SK-N-SH (cell line): ENCODE measurements around the gene NAPB. TPM values are rescaled to one million over a fixed set of nuclear protein-coding genes. Genes with fewer than 3 reads are reported as not detected.

Experiments
- CTCF ChIA-PET: fragments of 300-600, 350-600 bp; formaldehyde crosslinking; extraction: SDS; loops from one replicate; lab custom pipeline; 2021; lab: Yijun Ruan, JAX
- POLR2A ChIA-PET: fragments of 350-600 bp; sonication (Branson Sonifier 250); formaldehyde crosslinking; extraction: SDS; loops from one replicate; lab custom pipeline; 2020; ENCODE audit warnings: antibody characterized with exemption, inconsistent platforms; lab: Yijun Ruan, JAX
- DNase-seq: peaks from one replicate; pipeline ENCODE4 v3.0.0; 2012
- H2AFZ ChIP-seq: fragments of 200-600 bp; sonication (generic); 2 replicates; pipeline ENCODE4 v1.8.1; 2016; ENCODE audit warnings: antibody characterized with exemption, mild to moderate bottlenecking, low read depth
- H3F3A ChIP-seq: fragments of 200-600 bp; sonication (generic); replicated peaks from 2 replicates; pipeline ENCODE3; 2016; ENCODE audit warnings: antibody characterized with exemption, mild to moderate bottlenecking; ENCODE audit not compliant: insufficient read depth
- H3K27ac ChIP-seq, 2 experiments: fragments of 200-500 bp in 1 of 2; fragments of 200-600 bp in 1 of 2; sonication (Bioruptor generic) in 1 of 2; sonication (generic), shearing (Covaris generic) in 1 of 2; 2 replicates each; pipeline versions ENCODE4 v1.5.1 to v1.6.1; 2014 to 2016; ENCODE audit warnings: low read depth in 2 of 2, inconsistent platforms in 1 of 2, low read length in 1 of 2, mild to moderate bottlenecking in 1 of 2, mixed read lengths in 1 of 2
- H3K27me3 ChIP-seq: fragments of 200-600 bp; sonication (generic), shearing (Covaris generic); 2 replicates; pipeline ENCODE4 v1.6.1; 2016; ENCODE audit warnings: mixed run types; ENCODE audit not compliant: insufficient read depth
- H3K36me3 ChIP-seq, 2 experiments: fragments of 200-500 bp in 1 of 2; fragments of 200-600 bp in 1 of 2; sonication (Bioruptor generic) in 1 of 2; sonication (generic) in 1 of 2; replicated peaks in 1 of 2; 2 replicates each; pipeline versions ENCODE3 to v1.5.1; 2014 to 2016; ENCODE audit warnings: low read length in 1 of 2, mild to moderate bottlenecking in 1 of 2; ENCODE audit not compliant: insufficient read depth in 2 of 2, control insufficient read depth in 1 of 2
- H3K4me1 ChIP-seq, 2 experiments: fragments of 200-500 bp in 1 of 2; fragments of 200-600 bp in 1 of 2; sonication (Bioruptor generic) in 1 of 2; sonication (generic), shearing (Covaris generic) in 1 of 2; 2 replicates each; pipeline versions ENCODE4 v1.5.1 to v1.6.1; 2014 to 2016; ENCODE audit warnings: low read depth in 1 of 2, low read length in 1 of 2, mixed run types in 1 of 2; ENCODE audit not compliant: insufficient read depth in 2 of 2, control insufficient read depth in 1 of 2
- H3K4me2 ChIP-seq: fragments of 200-600 bp; sonication (generic), shearing (Covaris generic); 2 replicates; pipeline ENCODE4 v1.6.1; 2017; ENCODE audit warnings: mixed run types
- H3K4me3 ChIP-seq, 2 experiments: fragments of 200-500 bp in 1 of 2; fragments of 200-600 bp in 1 of 2; sonication (Bioruptor generic) in 1 of 2; sonication (generic), shearing (Covaris generic) in 1 of 2; 2 replicates each; pipeline versions ENCODE4 v1.5.1 to v1.8.1; 2014 to 2016; ENCODE audit warnings: low read depth in 2 of 2, inconsistent platforms in 1 of 2, low read length in 1 of 2, mild to moderate bottlenecking in 1 of 2, mixed read lengths in 1 of 2, moderate library complexity in 1 of 2
- H3K79me2 ChIP-seq: fragments of 200-600 bp; sonication (generic); 2 replicates; pipeline ENCODE4 v1.8.1; 2017; ENCODE audit warnings: mild to moderate bottlenecking; ENCODE audit not compliant: insufficient read depth
- H3K9ac ChIP-seq: fragments of 200-600 bp; sonication (generic); 2 replicates; pipeline ENCODE4 v1.6.1; 2017; ENCODE audit warnings: mixed run types
- H3K9me2 ChIP-seq: fragments of 200-600 bp; sonication (generic); 2 replicates; pipeline ENCODE4 v1.6.1; 2017; ENCODE audit warnings: mixed run types
- H3K9me3 ChIP-seq: fragments of 200-600 bp; sonication (generic); 2 replicates; pipeline ENCODE4 v1.6.1; 2017; ENCODE audit warnings: mixed run types, mild to moderate bottlenecking, moderate library complexity
- H4K20me1 ChIP-seq: fragments of 200-600 bp; sonication (generic); 2 replicates; pipeline ENCODE4 v1.6.1; 2017; ENCODE audit warnings: mild to moderate bottlenecking, mixed run types; ENCODE audit not compliant: insufficient read depth
- CTCF ChIP-seq: fragments of 200-600 bp; sonication (generic); IDR thresholded peaks from 2 replicates; pipeline ENCODE4 v1.6.1; 2017; ENCODE audit warnings: antibody characterized with exemption, mild to moderate bottlenecking, moderate library complexity
- ELF1 ChIP-seq: IDR thresholded peaks from 2 replicates; pipeline ENCODE4 v1.4.0; 2012
- EP300 ChIP-seq, 2 experiments: IDR thresholded peaks; 2 replicates each; pipeline versions ENCODE4 v1.4.0 to v1.6.1; 2012; ENCODE audit warnings: borderline replicate concordance in 1 of 2, low read depth in 1 of 2, low read length in 1 of 2
- EZH2phosphoT487 ChIP-seq: fragments of 200-600 bp; sonication (generic); IDR thresholded peaks from 2 replicates; pipeline ENCODE4 v1.6.1; 2017; ENCODE audit warnings: low read depth, mixed run types, mild to moderate bottlenecking, antibody characterized with exemption, moderate library complexity, borderline replicate concordance
- FOSL2 ChIP-seq: IDR thresholded peaks from 2 replicates; pipeline ENCODE4 v1.4.0; 2012; ENCODE audit warnings: low read depth, mild to moderate bottlenecking, moderate library complexity, borderline replicate concordance
- FOXJ3 ChIP-seq: sonication (generic); formaldehyde crosslinking; IDR thresholded peaks from 2 replicates; pipeline ENCODE4 v1.5.1; 2020; ENCODE audit warnings: mild to moderate bottlenecking, missing genetic modification reagents
- FOXM1 ChIP-seq: IDR thresholded peaks from 2 replicates; pipeline ENCODE4 v1.4.0; 2012; ENCODE audit warnings: low read depth, mild to moderate bottlenecking
- GABPA ChIP-seq: IDR thresholded peaks from 2 replicates; pipeline ENCODE4 v1.4.0; 2012; ENCODE audit warnings: low read depth, mild to moderate bottlenecking
- IRF3 ChIP-seq: fragments of 150-350 bp; IDR thresholded peaks from 2 replicates; pipeline ENCODE4 v1.6.1; 2016; ENCODE audit warnings: mild to moderate bottlenecking, low read depth, low read length
- JUND ChIP-seq: IDR thresholded peaks from 2 replicates; pipeline ENCODE4 v1.4.0; 2012
- MXI1 ChIP-seq: IDR thresholded peaks from 2 replicates; pipeline ENCODE4 v1.6.1; 2012; ENCODE audit warnings: mild to moderate bottlenecking, low read depth, low read length, improper control_type of control experiment
- RAD21 ChIP-seq: IDR thresholded peaks from 2 replicates; pipeline ENCODE4 v1.6.1; 2012; ENCODE audit warnings: mild to moderate bottlenecking, low read length
- RXRA ChIP-seq: IDR thresholded peaks from 2 replicates; pipeline ENCODE4 v1.4.0; 2012; ENCODE audit warnings: low read depth, mild to moderate bottlenecking, borderline replicate concordance
- SIN3A ChIP-seq: IDR thresholded peaks from 2 replicates; pipeline ENCODE4 v1.6.1; 2012; ENCODE audit warnings: low read depth, mild to moderate bottlenecking, low read length, moderate library complexity, borderline replicate concordance
- TAF1 ChIP-seq: IDR thresholded peaks from 2 replicates; pipeline ENCODE4 v1.6.1; 2012; ENCODE audit warnings: low read depth, mild to moderate bottlenecking, low read length, moderate library complexity, borderline replicate concordance
- TEAD4 ChIP-seq: IDR thresholded peaks from 2 replicates; pipeline ENCODE4 v1.4.0; 2012; ENCODE audit warnings: mild to moderate bottlenecking, borderline replicate concordance; ENCODE audit not compliant: insufficient read depth
- USF1 ChIP-seq: IDR thresholded peaks from 2 replicates; pipeline ENCODE4 v1.4.0; 2012; ENCODE audit warnings: low read depth, borderline replicate concordance
- USF2 ChIP-seq: fragments of 150-350 bp; IDR thresholded peaks from 2 replicates; pipeline ENCODE4 v1.6.1; 2017; ENCODE audit warnings: antibody characterized with exemption, low read length, low read depth, borderline replicate concordance
- YY1 ChIP-seq: IDR thresholded peaks from 2 replicates; pipeline ENCODE4 v1.4.0; 2012; ENCODE audit warnings: low read depth, mild to moderate bottlenecking
- ZBTB33 ChIP-seq: IDR thresholded peaks from 2 replicates; pipeline ENCODE4 v1.4.0; 2012; ENCODE audit warnings: low read depth, borderline replicate concordance
- WGBS: methylation state at CpG from one replicate; pipeline ENCODE4 v1.1.6; 2017; ENCODE audit warnings: low lambda C conversion rate; 5-methylcytosine and 5-hydroxymethylcytosine counted together
- polyA plus RNA-seq, 3 experiments: library from polyadenylated mRNA; depleted of rRNA; stranded (reverse); fragments of >200 nt; gene quantifications; 2 replicates each; pipeline ENCODE4 v1.2.3, GENCODE V29; 2012
- TF ChIP-seq, protein P1 (sequence below): IDR thresholded peaks from 2 replicates; pipeline ENCODE4 v1.4.0; 2012; ENCODE audit warnings: low read depth

Gene NAPB
- polyA plus RNA-seq, 1 of the 3 experiments (the other 2 are of a cell fraction) = 3.0 TPM

GRCh38 chr20:23346002-23346401 is 75.3 kb downstream of the NAPB start:
- Histone ChIP-seq H3K4me3 (no peak overlapping the region), H3K9me3 (no peaks in the 10 kb centered on the region), H3K27ac (no peak overlapping the region), H3F3A (peaks cover 12% of the 10 kb centered on the region), H3K79me2 (peaks cover 4% of the 10 kb centered on the region; the same call in 1 of the 2 replicates), H2AFZ (no peak overlapping the region), H3K27me3 (peaks cover 26% of the 10 kb centered on the region; the same call in 1 of the 2 replicates), H3K4me1 (peaks cover 3 to 5% of the 10 kb centered on the region in 2 experiments; a peak in 2 of 4 replicates), H3K9ac (no peak overlapping the region), H3K9me2 (no peaks in the 10 kb centered on the region), H3K4me2 (no peak overlapping the region), H4K20me1 (no peaks in the 10 kb centered on the region), H3K36me3 (no peaks in the 10 kb centered on the region)
- DNase-seq = no peak
- TF ChIP-seq TAF1 = no peak
- no peak for TF ChIP-seq FOXJ3
- TF ChIP-seq MXI1 = no peak
- TF ChIP-seq ZBTB33 = no peak
- TF ChIP-seq EP300 (IDR thresholded peaks at IDR 0.05; ENCODE audit: borderline replicate concordance in 1 of 2, low read depth in 1 of 2, low read length in 1 of 2) = no peak
- TF ChIP-seq, protein P1, sequence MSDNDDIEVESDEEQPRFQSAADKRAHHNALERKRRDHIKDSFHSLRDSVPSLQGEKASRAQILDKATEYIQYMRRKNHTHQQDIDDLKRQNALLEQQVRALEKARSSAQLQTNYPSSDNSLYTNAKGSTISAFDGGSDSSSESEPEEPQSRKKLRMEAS = no peak
- ChIA-PET CTCF (interaction anchor here (0.7 to 1.1 kb wide), 2 partner anchors 654 to 1039 kb away, joined by 3 read pairs; no protein-coding TSS in a partner anchor), POLR2A (no interaction called here)
- 41% methylated on average over 3 of the region's 4 CpGs for WGBS

DNA sequence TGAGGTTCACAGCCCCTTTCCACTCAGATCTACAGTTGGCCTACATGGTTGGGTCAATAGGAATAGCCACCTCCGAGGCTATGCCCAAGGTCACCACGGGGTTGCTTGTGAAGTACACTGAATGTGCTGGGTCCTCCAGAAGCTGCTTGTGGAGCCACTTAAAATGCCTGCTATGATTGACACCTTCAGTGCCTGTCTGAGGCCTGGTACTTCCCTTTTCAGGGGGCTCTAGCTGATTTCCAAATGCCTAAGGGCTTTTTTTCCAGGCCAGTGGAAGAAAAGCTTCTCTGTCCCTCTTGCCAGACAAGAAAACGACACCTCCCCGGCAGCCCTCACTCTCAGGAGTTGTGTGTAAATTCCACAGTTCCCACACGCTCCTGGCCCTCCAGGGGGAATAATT is 77.0 kb downstream of the NAPB start:
- no peak overlapping the region for H3K4me3 ChIP-seq
- H3K4me2 ChIP-seq = no peak overlapping the region
- H3K36me3 ChIP-seq = no peaks in the 10 kb centered on the region
- no peak for DNase-seq
- H3K9me3 ChIP-seq = no peaks in the 10 kb centered on the region
- H3K4me1 ChIP-seq = peaks cover 2 to 3% of the 10 kb centered on the region in 2 experiments; a peak in 2 of 4 replicates
- TF ChIP-seq FOSL2 = no peak
- TF ChIP-seq TAF1 = no peak
- no peak for TF ChIP-seq JUND
- no peak for TF ChIP-seq YY1
- TF ChIP-seq USF2 = no peak
- TF ChIP-seq FOXM1 = no peak
- TF ChIP-seq RAD21 = no peak
- TF ChIP-seq SIN3A = no peak
- TF ChIP-seq RXRA = no peak
- no peak for TF ChIP-seq TEAD4
- TF ChIP-seq ELF1 = no peak
- no peak for TF ChIP-seq IRF3
- TF ChIP-seq CTCF = no peak
- no peak for TF ChIP-seq FOXJ3
- TF ChIP-seq GABPA = no peak
- no peak for TF ChIP-seq USF1
- no peak for TF ChIP-seq EZH2phosphoT487
- H3F3A ChIP-seq = peaks cover 3% of the 10 kb centered on the region
- no peaks in the 10 kb centered on the region for H4K20me1 ChIP-seq
- ChIA-PET POLR2A (no interaction called here), CTCF (interaction anchor here (9.0 kb wide), 1 partner anchor 653 kb away, joined by 131 read pairs; no protein-coding TSS in a partner anchor)
- 12% methylated on average over 3 of the region's 5 CpGs for WGBS
- no peaks in the 10 kb centered on the region for H3K79me2 ChIP-seq
- H3K9ac ChIP-seq = no peak overlapping the region
- peaks cover 31% of the 10 kb centered on the region; the same call in 1 of the 2 replicates for H3K27me3 ChIP-seq
- no peak overlapping the region for H3K27ac ChIP-seq
- H2AFZ ChIP-seq = no peak overlapping the region
- no peaks in the 10 kb centered on the region for H3K9me2 ChIP-seq
